Lower leg skin (tissue), 3 donors: ENCODE measurements around the gene HIBCH.

Source experiments
- POLR2A ChIP-seq, 2 donors: fragments of 450-650 bp; IDR thresholded peaks; one replicate each; pipeline ENCODE4 v1.6.1; 2016 to 2017; ENCODE audit warnings: antibody characterized with exemption in 2 of 2, mild to moderate bottlenecking in 1 of 2, moderate library complexity in 1 of 2
- TF ChIP-seq, protein P1 (sequence below), 3 donors: fragments of 450-650 bp; IDR thresholded peaks; one replicate each; pipeline ENCODE4 v1.5.1; 2016; ENCODE audit warnings: antibody characterized with exemption in 3 of 3, mild to moderate bottlenecking in 3 of 3, moderate library complexity in 2 of 3

DNA sequence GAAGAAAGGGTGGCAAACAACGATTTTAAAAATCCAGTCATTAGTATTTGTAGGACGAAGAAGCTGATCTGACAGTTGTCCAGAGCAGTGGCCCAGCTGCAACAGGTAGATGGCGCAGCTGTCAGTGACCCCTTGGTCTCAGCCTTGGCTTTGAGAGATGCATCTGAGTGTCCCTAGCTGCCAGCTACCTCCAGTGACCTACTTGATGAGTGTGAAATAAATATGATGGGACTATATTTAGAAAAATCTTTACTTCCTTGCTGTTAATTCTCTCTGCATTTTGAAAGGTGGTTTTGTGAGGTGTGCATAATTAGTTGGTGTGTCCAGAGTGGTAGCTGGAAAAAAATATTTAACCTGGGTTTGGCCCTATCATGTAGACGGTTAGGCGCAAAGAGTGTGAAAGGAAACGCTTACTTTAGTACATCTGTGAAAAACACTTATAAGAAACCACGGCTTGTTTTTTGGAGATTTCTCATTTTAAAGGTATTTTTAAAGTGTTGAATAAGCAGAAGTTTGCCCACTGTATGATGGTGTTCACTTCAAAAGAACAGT, 24.7 kb upstream of the HIBCH start:
- TF ChIP-seq POLR2A (IDR thresholded peaks at IDR 0.05) = no peak
- TF ChIP-seq, protein P1, sequence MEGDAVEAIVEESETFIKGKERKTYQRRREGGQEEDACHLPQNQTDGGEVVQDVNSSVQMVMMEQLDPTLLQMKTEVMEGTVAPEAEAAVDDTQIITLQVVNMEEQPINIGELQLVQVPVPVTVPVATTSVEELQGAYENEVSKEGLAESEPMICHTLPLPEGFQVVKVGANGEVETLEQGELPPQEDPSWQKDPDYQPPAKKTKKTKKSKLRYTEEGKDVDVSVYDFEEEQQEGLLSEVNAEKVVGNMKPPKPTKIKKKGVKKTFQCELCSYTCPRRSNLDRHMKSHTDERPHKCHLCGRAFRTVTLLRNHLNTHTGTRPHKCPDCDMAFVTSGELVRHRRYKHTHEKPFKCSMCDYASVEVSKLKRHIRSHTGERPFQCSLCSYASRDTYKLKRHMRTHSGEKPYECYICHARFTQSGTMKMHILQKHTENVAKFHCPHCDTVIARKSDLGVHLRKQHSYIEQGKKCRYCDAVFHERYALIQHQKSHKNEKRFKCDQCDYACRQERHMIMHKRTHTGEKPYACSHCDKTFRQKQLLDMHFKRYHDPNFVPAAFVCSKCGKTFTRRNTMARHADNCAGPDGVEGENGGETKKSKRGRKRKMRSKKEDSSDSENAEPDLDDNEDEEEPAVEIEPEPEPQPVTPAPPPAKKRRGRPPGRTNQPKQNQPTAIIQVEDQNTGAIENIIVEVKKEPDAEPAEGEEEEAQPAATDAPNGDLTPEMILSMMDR (IDR thresholded peaks at IDR 0.05) = no peak
